Neutrophil (primary cell): ENCODE measurements around the gene SPDYE1.
"Not testable (repeated sequence)": the region's sequence is repeated elsewhere in the genome, so short reads cannot be mapped to it uniquely, and the experiment has no call there.

Experiments
- H3K27ac ChIP-seq: fragments of 200-600 bp; sonication (generic); 2 replicates; pipeline ENCODE4 v1.5.1; 2016; ENCODE audit warnings: mild to moderate bottlenecking, moderate library complexity
- H3K27me3 ChIP-seq: fragments of 200-600 bp; sonication (generic); 2 replicates; pipeline ENCODE4 v1.6.0; 2016; ENCODE audit warnings: mild to moderate bottlenecking
- H3K36me3 ChIP-seq: fragments of 200-600 bp; sonication (generic); 2 replicates; pipeline ENCODE4 v1.5.1; 2017
- H3K4me1 ChIP-seq, 2 experiments: fragments of 200-600 bp in 1 of 2; sonication (generic) in 1 of 2; 1 replicate in 1 of 2; 2 replicates in 1 of 2; pipeline versions ENCODE4 v1.5.1 to v1.6.1; 2013 to 2016; ENCODE audit warnings: low read depth in 1 of 2, low read length in 1 of 2, mild to moderate bottlenecking in 1 of 2, moderate library complexity in 1 of 2; ENCODE audit not compliant: control insufficient read depth in 1 of 2, insufficient read depth in 1 of 2
- H3K4me3 ChIP-seq, 2 experiments: fragments of 200-600 bp in 1 of 2; sonication (generic) in 1 of 2; 1 replicate in 1 of 2; 2 replicates in 1 of 2; pipeline ENCODE4 v1.5.1; 2013 to 2016; ENCODE audit warnings: low read depth in 1 of 2, low read length in 1 of 2, mild to moderate bottlenecking in 1 of 2, moderate library complexity in 1 of 2
- H3K9me3 ChIP-seq: fragments of 200-600 bp; sonication (generic); 2 replicates; pipeline ENCODE4 v1.5.1; 2016
- TF ChIP-seq, protein P1 (sequence below): fragments of 200-600 bp; sonication (generic); IDR thresholded peaks from 2 replicates; pipeline ENCODE4 v1.5.1; 2016; ENCODE audit warnings: antibody characterized with exemption

The SPDYE1 gene, protein sequence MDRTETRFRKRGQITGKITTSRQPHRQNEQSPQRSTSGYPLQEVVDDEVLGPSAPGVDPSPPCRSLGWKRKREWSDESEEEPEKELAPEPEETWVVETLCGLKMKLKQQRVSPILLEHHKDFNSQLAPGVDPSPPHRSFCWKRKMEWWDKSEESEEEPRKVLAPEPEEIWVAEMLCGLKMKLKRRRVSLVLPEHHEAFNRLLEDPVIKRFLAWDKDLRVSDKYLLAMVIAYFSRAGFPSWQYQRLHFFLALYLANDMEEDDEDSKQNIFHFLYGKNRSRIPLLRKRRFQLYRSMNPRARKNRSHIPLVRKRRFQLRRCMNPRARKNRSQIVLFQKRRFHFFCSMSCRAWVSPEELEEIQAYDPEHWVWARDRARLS

DNA sequence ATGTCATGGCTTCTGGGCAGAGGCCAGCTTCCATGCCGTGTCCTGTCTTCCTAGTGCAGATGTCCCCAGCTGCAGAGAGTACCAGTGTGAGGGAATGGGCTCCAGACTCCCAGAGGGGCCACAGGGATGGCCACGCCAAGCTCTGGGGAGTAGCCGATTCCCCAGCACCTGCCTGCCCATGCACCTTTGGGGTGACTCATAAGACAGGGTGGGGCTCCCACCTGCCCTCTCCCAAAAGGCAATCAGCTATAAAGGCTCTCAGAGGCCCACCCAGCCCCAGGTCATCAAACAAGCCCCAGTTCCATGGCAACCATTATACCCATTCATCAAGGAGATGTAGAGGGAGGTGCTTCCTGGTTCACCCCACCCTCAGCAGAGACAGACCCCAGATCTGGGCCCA is at the start of gene SPDYE1:
TSS of gene SPDYE1 (plus strand) at position 366 of the 400 bp plus-strand sequence. CDS start 2,053 bp downstream, outside the sequence.
- not testable (repeated sequence) for H3K9me3 ChIP-seq, H3K27ac ChIP-seq, H3K36me3 ChIP-seq, H3K27me3 ChIP-seq, H3K4me3 ChIP-seq, H3K4me1 ChIP-seq

- Histone ChIP-seq H3K27me3 (no peaks in the 10 kb centered on the region), H3K36me3 (peaks cover 21% of the 10 kb centered on the region), H3K9me3 (no peaks in the 10 kb centered on the region), H3K27ac (no peak overlapping the region), H3K4me3 (no peak overlapping the region), H3K4me1 (no peaks in the 10 kb centered on the region)
- TF ChIP-seq, protein P1, sequence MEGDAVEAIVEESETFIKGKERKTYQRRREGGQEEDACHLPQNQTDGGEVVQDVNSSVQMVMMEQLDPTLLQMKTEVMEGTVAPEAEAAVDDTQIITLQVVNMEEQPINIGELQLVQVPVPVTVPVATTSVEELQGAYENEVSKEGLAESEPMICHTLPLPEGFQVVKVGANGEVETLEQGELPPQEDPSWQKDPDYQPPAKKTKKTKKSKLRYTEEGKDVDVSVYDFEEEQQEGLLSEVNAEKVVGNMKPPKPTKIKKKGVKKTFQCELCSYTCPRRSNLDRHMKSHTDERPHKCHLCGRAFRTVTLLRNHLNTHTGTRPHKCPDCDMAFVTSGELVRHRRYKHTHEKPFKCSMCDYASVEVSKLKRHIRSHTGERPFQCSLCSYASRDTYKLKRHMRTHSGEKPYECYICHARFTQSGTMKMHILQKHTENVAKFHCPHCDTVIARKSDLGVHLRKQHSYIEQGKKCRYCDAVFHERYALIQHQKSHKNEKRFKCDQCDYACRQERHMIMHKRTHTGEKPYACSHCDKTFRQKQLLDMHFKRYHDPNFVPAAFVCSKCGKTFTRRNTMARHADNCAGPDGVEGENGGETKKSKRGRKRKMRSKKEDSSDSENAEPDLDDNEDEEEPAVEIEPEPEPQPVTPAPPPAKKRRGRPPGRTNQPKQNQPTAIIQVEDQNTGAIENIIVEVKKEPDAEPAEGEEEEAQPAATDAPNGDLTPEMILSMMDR = no peak
These were observed 45.7 kb upstream of the SPDYE1 start for GRCh38 chr7:43952028-43952427.

DNA sequence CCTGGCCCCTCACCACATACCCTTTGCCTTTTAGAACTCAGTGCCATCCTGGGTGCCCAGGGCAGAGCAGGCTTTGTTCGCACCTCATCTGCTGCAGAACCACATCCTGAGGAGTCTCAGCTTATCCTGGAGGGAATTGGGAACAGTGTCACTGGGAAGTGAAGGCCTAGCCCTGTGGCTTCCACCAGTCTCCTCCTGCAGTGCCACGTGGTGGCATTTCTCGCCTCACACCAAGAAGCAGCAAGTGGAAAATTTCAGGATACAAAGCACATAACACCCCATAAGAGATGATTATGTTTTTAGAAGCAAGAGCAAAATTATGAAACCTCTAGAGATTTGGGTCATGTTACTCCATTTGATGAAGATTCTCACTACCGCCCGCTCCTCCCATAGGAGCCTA is 44.6 kb upstream of the SPDYE1 start:
- Histone ChIP-seq H3K36me3 (peaks cover 21% of the 10 kb centered on the region), H3K27ac (no peak overlapping the region), H3K4me3 (no peak overlapping the region), H3K4me1 (no peaks in the 10 kb centered on the region), H3K27me3 (no peaks in the 10 kb centered on the region), H3K9me3 (no peaks in the 10 kb centered on the region)
- TF ChIP-seq, protein P1 = no peak

DNA sequence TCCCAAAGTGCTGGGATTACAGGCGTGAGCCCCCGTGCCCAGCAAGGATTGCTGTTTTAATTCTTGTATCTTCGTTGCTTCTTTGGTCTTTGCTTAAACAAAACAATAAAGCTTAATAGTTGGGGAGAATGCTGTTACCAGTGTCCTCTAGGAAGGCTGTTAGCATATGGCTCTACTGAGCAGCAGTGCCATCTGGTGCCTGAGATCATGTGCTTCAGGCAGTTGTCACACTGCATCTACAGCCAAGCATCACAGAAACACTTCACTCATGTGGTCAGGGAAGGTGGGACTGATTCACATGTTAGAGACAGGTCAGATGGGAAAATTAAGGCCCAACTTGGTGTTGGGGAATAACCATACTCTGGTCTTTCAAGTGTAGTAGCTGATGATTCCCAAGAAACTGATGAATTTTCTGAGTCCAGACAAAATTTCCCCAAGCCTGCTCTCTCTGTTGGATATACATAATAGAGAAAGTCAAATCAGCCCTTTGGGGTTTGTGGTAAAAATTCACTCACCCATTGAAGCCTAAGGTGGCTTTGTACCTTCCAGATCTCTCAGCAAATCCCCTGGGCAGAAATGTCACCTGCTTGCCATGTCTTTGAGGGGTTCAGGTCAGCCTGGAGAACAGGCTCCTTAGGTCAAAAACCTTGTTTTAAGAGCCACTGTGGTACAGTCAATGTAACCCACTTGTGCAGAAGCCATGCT is 43.0 kb upstream of the SPDYE1 start:
- Histone ChIP-seq H3K4me1 (no peaks in the 10 kb centered on the region), H3K27me3 (no peaks in the 10 kb centered on the region), H3K27ac (no peak overlapping the region), H3K36me3 (peaks cover 21% of the 10 kb centered on the region), H3K9me3 (no peaks in the 10 kb centered on the region), H3K4me3 (no peak overlapping the region)
- TF ChIP-seq, protein P1 = no peak

DNA sequence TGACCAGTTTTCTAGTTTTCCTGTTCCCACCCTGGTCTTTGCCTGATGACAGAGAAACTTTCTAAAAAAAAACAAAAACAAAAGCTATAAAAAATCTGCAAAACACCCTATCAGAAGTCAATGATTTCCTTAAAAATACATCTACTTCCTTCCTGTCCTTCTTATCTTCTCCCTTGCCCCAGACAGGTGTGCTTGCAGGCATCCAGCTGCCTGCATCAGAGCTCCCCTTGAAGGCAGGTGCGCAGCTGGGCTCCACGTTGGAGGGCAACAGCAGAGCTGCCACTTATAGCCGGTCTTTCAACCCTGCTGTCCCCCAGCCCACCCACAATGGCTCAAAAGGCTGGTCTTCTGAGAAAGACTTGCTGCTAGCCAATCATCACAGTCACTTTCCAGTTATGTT is 41.7 kb upstream of the SPDYE1 start:
- Histone ChIP-seq H3K36me3 (peaks cover 14% of the 10 kb centered on the region), H3K4me3 (no peak overlapping the region), H3K27me3 (no peaks in the 10 kb centered on the region), H3K4me1 (no peaks in the 10 kb centered on the region), H3K9me3 (no peaks in the 10 kb centered on the region), H3K27ac (no peak overlapping the region)
- TF ChIP-seq, protein P1 = no peak

DNA sequence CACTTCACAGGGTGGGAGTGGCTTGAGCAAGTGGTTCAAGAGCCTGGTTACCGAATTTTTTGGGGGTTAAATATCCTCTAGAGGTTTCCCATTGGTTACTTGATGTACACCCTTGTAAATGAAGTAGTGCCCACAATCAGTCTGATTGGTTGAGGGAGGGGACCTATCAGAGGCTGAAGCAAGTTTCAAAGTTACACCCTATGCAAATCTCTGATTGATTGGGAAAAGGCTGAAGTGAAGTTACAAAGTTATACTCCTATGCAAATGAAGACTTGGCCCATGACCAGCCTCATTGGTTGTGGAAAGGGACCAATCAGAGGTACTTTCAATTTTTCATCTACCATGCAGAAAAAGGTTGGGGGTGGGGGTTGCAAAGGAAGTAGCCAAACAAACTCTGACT is 36.8 kb upstream of the SPDYE1 start:
- H3K36me3 ChIP-seq = no peaks in the 10 kb centered on the region
- H3K4me3 ChIP-seq = no peak overlapping the region
- H3K27me3 ChIP-seq = no peaks in the 10 kb centered on the region
- no peaks in the 10 kb centered on the region for H3K9me3 ChIP-seq
- TF ChIP-seq, protein P1 = no peak
- H3K4me1 ChIP-seq = no peaks in the 10 kb centered on the region
- H3K27ac ChIP-seq = no peak overlapping the region

DNA sequence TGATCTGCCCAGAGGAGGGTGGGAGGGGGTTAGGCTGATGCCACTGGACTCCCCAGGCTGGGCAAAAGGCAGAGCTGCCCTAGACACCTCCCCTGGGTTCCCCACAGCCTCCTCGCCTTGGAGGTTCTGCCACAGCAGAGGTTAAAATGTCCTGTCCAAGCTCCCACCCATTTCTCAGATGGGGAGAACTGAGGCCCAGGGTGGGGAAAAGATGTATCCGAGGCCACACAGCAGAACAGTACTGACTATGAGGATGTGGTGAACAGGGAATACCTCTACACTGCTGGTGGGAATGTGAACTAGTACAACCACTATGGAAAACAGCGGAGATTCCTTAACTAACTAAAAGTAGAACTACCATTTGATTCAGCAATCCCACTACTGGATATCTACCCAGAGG is 31.3 kb upstream of the SPDYE1 start:
- H3K4me3 ChIP-seq, H3K27ac ChIP-seq, H3K9me3 ChIP-seq, H3K36me3 ChIP-seq, H3K27me3 ChIP-seq, H3K4me1 ChIP-seq: not testable (repeated sequence)

DNA sequence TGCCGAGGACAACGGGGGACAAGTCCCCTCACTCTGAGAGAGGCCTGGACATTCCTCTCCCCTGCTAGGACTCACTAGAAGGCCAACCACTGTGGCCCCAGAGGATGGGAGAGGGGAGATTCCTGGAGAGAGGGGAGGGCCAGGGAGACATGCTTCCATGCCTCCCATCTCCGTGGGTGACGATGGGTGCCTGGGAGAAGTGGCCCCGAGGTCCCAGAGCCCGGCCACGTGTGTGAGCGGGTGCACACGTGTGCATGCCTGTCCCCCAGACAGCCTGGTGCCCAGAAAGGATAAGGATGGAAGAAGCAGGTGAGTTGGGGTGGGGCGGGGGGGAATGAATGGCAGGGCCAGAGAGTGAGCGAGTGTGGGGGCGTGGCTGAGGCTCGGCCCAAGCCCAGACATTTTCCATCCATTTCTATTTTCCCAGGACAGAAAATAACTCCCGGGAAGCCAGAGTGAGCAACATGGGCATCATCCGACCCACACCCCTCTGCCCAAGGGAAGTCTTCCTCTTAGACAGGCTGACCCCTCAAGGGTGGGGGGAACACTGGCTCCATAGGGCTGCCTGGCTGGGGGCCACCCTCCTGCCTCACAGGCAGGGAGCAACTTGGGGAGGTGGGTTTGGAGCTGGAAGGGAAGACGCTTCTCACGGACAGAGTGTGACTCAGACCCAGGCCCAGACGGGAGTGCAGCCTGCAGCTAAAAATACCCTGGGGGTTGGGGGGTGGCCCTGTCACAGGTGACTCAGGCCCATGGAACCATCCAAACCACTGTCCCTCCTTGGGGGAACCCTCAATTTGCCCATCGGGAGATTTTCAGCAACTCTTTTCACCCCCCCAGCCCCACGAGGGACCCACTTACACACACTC is 29.3 kb upstream of the SPDYE1 start:
- H3K27me3 ChIP-seq, H3K9me3 ChIP-seq, H3K36me3 ChIP-seq, H3K4me3 ChIP-seq, H3K27ac ChIP-seq, H3K4me1 ChIP-seq: not testable (repeated sequence)
